H1 (cell line): ENCODE results near the gene EXOSC5. TPM values are rescaled to one million over a fixed set of nuclear protein-coding genes. Genes with fewer than 3 reads are reported as not detected.

ENCODE experiments used
- EP300 ChIP-seq, 2 experiments: IDR thresholded peaks; 1 replicate in 1 of 2; 2 replicates in 1 of 2; pipeline ENCODE4 v1.6.1; 2011 to 2012; ENCODE audit warnings: low read depth in 2 of 2, low read length in 2 of 2, mild to moderate bottlenecking in 2 of 2, borderline replicate concordance in 1 of 2, inconsistent platforms in 1 of 2, moderate library complexity in 1 of 2
- FOSL1 ChIP-seq: IDR thresholded peaks from 2 replicates; pipeline ENCODE4 v1.6.1; 2011; ENCODE audit warnings: mild to moderate bottlenecking, low read depth, low read length, moderate library complexity; ENCODE audit not compliant: insufficient read depth
- GABPA ChIP-seq: IDR thresholded peaks from 2 replicates; pipeline ENCODE4 v1.6.1; 2011; ENCODE audit warnings: mild to moderate bottlenecking, low read length, moderate library complexity, borderline replicate concordance; ENCODE audit not compliant: insufficient read depth
- GTF2F1 ChIP-seq: IDR thresholded peaks from 2 replicates; pipeline ENCODE4 v1.6.1; 2012; ENCODE audit warnings: low read depth, low read length, improper control_type of control experiment, borderline replicate concordance
- HDAC2 ChIP-seq, 2 experiments: fragments of 300-600 bp in 1 of 2; sonication (generic) in 1 of 2; IDR thresholded peaks; 2 replicates each; pipeline ENCODE4 v1.6.1; 2011 to 2012; ENCODE audit warnings: low read depth in 2 of 2, low read length in 2 of 2, mild to moderate bottlenecking in 2 of 2, moderate library complexity in 2 of 2, borderline replicate concordance in 1 of 2, inconsistent platforms in 1 of 2
- JUND ChIP-seq: IDR thresholded peaks from 2 replicates; pipeline ENCODE4 v1.6.1; 2011; ENCODE audit warnings: mild to moderate bottlenecking, improper control_type of control experiment, low read length
- NRF1 ChIP-seq: IDR thresholded peaks from 2 replicates; pipeline ENCODE4 v1.6.1; 2011; ENCODE audit warnings: mild to moderate bottlenecking, low read depth, low read length, improper control_type of control experiment
- POLR2AphosphoS5 ChIP-seq: IDR thresholded peaks from 2 replicates; pipeline ENCODE4 v1.6.1; 2011; ENCODE audit warnings: low read depth, low read length
- SAP30 ChIP-seq: fragments of 300-600 bp; sonication (generic); IDR thresholded peaks from 2 replicates; pipeline ENCODE4 v1.7.1; 2012; ENCODE audit warnings: low read length, moderate library complexity, mild to moderate bottlenecking, inconsistent platforms; ENCODE audit not compliant: insufficient read depth, insufficient replicate concordance
- USF2 ChIP-seq: IDR thresholded peaks from 2 replicates; pipeline ENCODE4 v1.6.1; 2011; ENCODE audit warnings: low read length, improper control_type of control experiment
- polyA plus RNA-seq, 7 experiments: library from polyadenylated mRNA; depleted of rRNA in 3 of 7; stranded (reverse) in 5 of 7; unstranded in 2 of 7; fragments of >200 nt in 5 of 7; fragments of 200-250 nt in 2 of 7; gene quantifications; 1 replicate in 5 of 7; 2 replicates in 1 of 7; 4 replicates in 1 of 7; pipeline versions ENCODE4 v1.2.1 to v1.2.3, GENCODE V29; 2011 to 2013; ENCODE audit warnings: missing spikeins in 2 of 7, mixed read lengths in 2 of 7
- total RNA-seq: library from RNA; stranded (reverse); fragmentation: NEBNext Ultra II Directional; extraction: Animal tissue kit (Norgen Biotek cat#: 25700); gene quantifications from 2 replicates; pipeline ENCODE4 v1.2.1, GENCODE V29; 2021

EXOSC5 gene
- total and polyA plus RNA-seq, 2 of the 8 experiments (the other 6 are each of a cell fraction or from before 2014, with no cell fraction given), result 56.2 to 92.8 TPM

- TF ChIP-seq NRF1, result no peak
- TF ChIP-seq FOSL1, result no peak
- TF ChIP-seq POLR2AphosphoS5, result no peak
- no peak for TF ChIP-seq GTF2F1
- TF ChIP-seq EP300 (IDR thresholded peaks at IDR 0.05; ENCODE audit: borderline replicate concordance in 1 of 2, low read depth in 2 of 2, low read length in 2 of 2), result no peak
- no peak for TF ChIP-seq GABPA
- TF ChIP-seq JUND, result no peak
- no peak for TF ChIP-seq SAP30
- TF ChIP-seq USF2, result no peak
- no peak for TF ChIP-seq HDAC2 (IDR thresholded peaks at IDR 0.05; ENCODE audit: borderline replicate concordance in 1 of 2, low read depth in 2 of 2, low read length in 2 of 2)
These were observed 44.9 kb downstream of the EXOSC5 start (continued) for GRCh38 chr19:41352279-41352608.
